Endothelial cell of umbilical vein (primary cell): ENCODE data around the gene PRMT7. TPM values are rescaled to one million over a fixed set of nuclear protein-coding genes. Genes with fewer than 3 reads are reported as not detected.

ENCODE experiments used
- BruUV-seq: library from RNA; stranded (reverse); fragments of 400-500 nt; replicated peaks from 2 replicates; lab custom pipeline; 2021; lab: Mats Ljungman, UMichigan
- CTCF ChIA-PET: fragments of 300-600, 350-600 bp; sonication (Branson Sonifier 250); formaldehyde crosslinking; loops from one replicate; lab custom pipeline; 2021; ENCODE audit warnings: antibody characterized with exemption, inconsistent platforms; lab: Charles Lee
- POLR2A ChIA-PET: fragments of 300-600, 350-600 bp; sonication (Branson Sonifier 250); formaldehyde crosslinking; loops from one replicate; lab custom pipeline; 2021; ENCODE audit warnings: antibody characterized with exemption, inconsistent platforms; lab: Charles Lee
- DNase-seq: peaks from one replicate; pipeline ENCODE4 v3.0.0-alpha.2; 2011; ENCODE audit warnings: low read depth, low spot score
- FAIRE-seq: peaks from 2 replicates; lab custom pipeline; 2011; peaks lifted over from hg19 to GRCh38; lab: Jason Lieb, UNC
- H2AFZ ChIP-seq: 2 replicates; pipeline ENCODE4 v1.6.0; 2012; ENCODE audit warnings: low read depth, low read length, control low read depth, inconsistent platforms
- H3K27ac ChIP-seq: 2 replicates; pipeline ENCODE4 v1.5.1; 2011; ENCODE audit warnings: low read depth, mild to moderate bottlenecking, control low read depth, low read length, moderate library complexity; ENCODE audit not compliant: insufficient read depth
- H3K27me3 ChIP-seq, 2 experiments: 2 replicates each; pipeline versions ENCODE4 v1.6.0 to v1.6.1; 2011; ENCODE audit warnings: low read length in 2 of 2, mixed read lengths in 1 of 2; ENCODE audit not compliant: control insufficient read depth in 2 of 2, insufficient read depth in 2 of 2
- H3K36me3 ChIP-seq, 2 experiments: 2 replicates in 1 of 2; 3 replicates in 1 of 2; pipeline ENCODE4 v1.5.1; 2011; ENCODE audit warnings: low read length in 2 of 2, mild to moderate bottlenecking in 1 of 2, moderate library complexity in 1 of 2; ENCODE audit not compliant: control insufficient read depth in 2 of 2, insufficient read depth in 2 of 2; ENCODE audit errors: extremely low read depth in 1 of 2
- H3K4me1 ChIP-seq: 3 replicates; pipeline ENCODE4 v1.5.1; 2011; ENCODE audit warnings: mild to moderate bottlenecking, low read length; ENCODE audit not compliant: control insufficient read depth, insufficient read depth; ENCODE audit errors: extremely low read depth
- H3K4me2 ChIP-seq: 2 replicates; pipeline ENCODE4 v1.6.1; 2011; ENCODE audit warnings: low read length, control low read depth, mixed read lengths; ENCODE audit not compliant: insufficient read depth
- H3K4me3 ChIP-seq, 3 experiments: fragments of 200-600 bp in 1 of 3; sonication (generic), shearing (Covaris generic) in 1 of 3; replicated peaks in 1 of 3; 2 replicates each; pipeline ENCODE4 v1.5.1; 2011 to 2016; ENCODE audit warnings: control low read depth in 3 of 3, low read length in 3 of 3, mild to moderate bottlenecking in 2 of 3, inconsistent platforms in 1 of 3, low read depth in 1 of 3, moderate library complexity in 1 of 3; ENCODE audit not compliant: insufficient read depth in 1 of 3
- H3K79me2 ChIP-seq: 2 replicates; pipeline ENCODE4 v1.6.0; 2012; ENCODE audit warnings: low read length, inconsistent platforms; ENCODE audit not compliant: control insufficient read depth, insufficient read depth
- H3K9ac ChIP-seq: replicated peaks from 2 replicates; pipeline ENCODE3; 2011; ENCODE audit warnings: low read length, control low read depth; ENCODE audit not compliant: insufficient read depth; ENCODE audit errors: extremely low read depth
- H3K9me1 ChIP-seq: replicated peaks from 3 replicates; pipeline ENCODE4 v1.6.0; 2011; ENCODE audit warnings: mild to moderate bottlenecking, low read length; ENCODE audit not compliant: control insufficient read depth, insufficient read depth; ENCODE audit errors: extremely low read depth
- H3K9me3 ChIP-seq: replicated peaks from 2 replicates; pipeline ENCODE4 v1.5.1; 2012; ENCODE audit warnings: low read length, inconsistent platforms; ENCODE audit not compliant: control insufficient read depth, insufficient read depth
- H4K20me1 ChIP-seq: replicated peaks from 2 replicates; pipeline ENCODE3; 2011; ENCODE audit warnings: mild to moderate bottlenecking, low read length; ENCODE audit not compliant: control insufficient read depth, insufficient read depth; ENCODE audit errors: extremely low read depth
- EZH2 ChIP-seq: IDR thresholded peaks from 2 replicates; pipeline ENCODE4 v1.6.1; 2012; ENCODE audit warnings: borderline replicate concordance, low read depth, mild to moderate bottlenecking, moderate library complexity, low read length, inconsistent platforms; ENCODE audit not compliant: severe bottlenecking
- FOS ChIP-seq: IDR thresholded peaks from 2 replicates; pipeline ENCODE4 v1.6.1; 2011; ENCODE audit warnings: mild to moderate bottlenecking, low read length, moderate library complexity, borderline replicate concordance; ENCODE audit not compliant: insufficient read depth
- GATA2 ChIP-seq: IDR thresholded peaks from 2 replicates; pipeline ENCODE4 v1.7.0; 2011; ENCODE audit warnings: low read depth, mild to moderate bottlenecking, moderate library complexity, mixed read lengths, low read length; ENCODE audit not compliant: insufficient read length, insufficient read depth
- JUN ChIP-seq: IDR thresholded peaks from 2 replicates; pipeline ENCODE4 v1.6.1; 2011; ENCODE audit warnings: borderline replicate concordance, low read depth; ENCODE audit not compliant: insufficient read length, insufficient read depth
- MYC ChIP-seq: IDR thresholded peaks from one replicate; pipeline ENCODE4 v1.6.1; 2011; ENCODE audit warnings: mild to moderate bottlenecking, low read depth, low read length
- POLR2A ChIP-seq: IDR thresholded peaks from 2 replicates; pipeline ENCODE4 v1.6.1; 2012; ENCODE audit warnings: low read depth, mild to moderate bottlenecking, control low read depth, low read length
- POLR2AphosphoS5 ChIP-seq: IDR thresholded peaks from 2 replicates; pipeline ENCODE4 v1.6.1; 2012; ENCODE audit warnings: low read depth, mild to moderate bottlenecking, control low read depth, low read length, moderate library complexity; ENCODE audit not compliant: insufficient read depth
- dilution Hi-C: fragments of 300-500 bp; cut with MboI; formaldehyde crosslinking; loops from one replicate; pipeline ENCODE4 v1.15.0; 2019; ENCODE audit warnings: low sequenced_read_pairs; ENCODE audit not compliant: extremely low pct_ligation_motif_present
- intact Hi-C: fragments of 100-400 bp; cut with micrococcal nuclease; formaldehyde crosslinking; loops from one replicate; pipeline ENCODE4 v1.10.0; 2022
- polyA plus RNA-seq, 4 experiments: library from polyadenylated mRNA; depleted of rRNA in 3 of 4; stranded (reverse) in 3 of 4; unstranded in 1 of 4; fragments of >200 nt; gene quantifications; 2 replicates each; pipeline versions ENCODE4 v1.2.1 to v1.2.3, GENCODE V29; 2011 to 2012; ENCODE audit warnings: missing spikeins in 1 of 4
- total RNA-seq: library from RNA; stranded (reverse); gene quantifications from 2 replicates; pipeline ENCODE4 v1.2.3, GENCODE V29; 2021
- TF ChIP-seq, protein P1 (sequence below): IDR thresholded peaks from 2 replicates; pipeline ENCODE4 v1.6.1; 2011; ENCODE audit not compliant: insufficient read depth, insufficient read length
- TF ChIP-seq, protein P2 (sequence below), 2 donors: IDR thresholded peaks; 1 replicate in 1 of 2; 2 replicates in 1 of 2; pipeline ENCODE4 v1.5.1; 2011; ENCODE audit warnings: low read length in 2 of 2, mild to moderate bottlenecking in 2 of 2, moderate library complexity in 2 of 2, control low read depth in 1 of 2, inconsistent platforms in 1 of 2, low read depth in 1 of 2; ENCODE audit not compliant: insufficient read depth in 1 of 2; ENCODE audit errors: extremely low read depth in 1 of 2

The PRMT7 gene
- total and polyA plus RNA-seq, 2 donors (not counting 3 experiments of a cell fraction or from before 2014, with no cell fraction given), result 43.4 to 57.9 TPM

- no peaks in the 10 kb centered on the region for H3K36me3 ChIP-seq
- H3K4me3 ChIP-seq, result no peak overlapping the region
- no peak for DNase-seq
- no peak overlapping the region for H2AFZ ChIP-seq
- no peak overlapping the region for H3K27ac ChIP-seq
- TF ChIP-seq, protein P1, sequence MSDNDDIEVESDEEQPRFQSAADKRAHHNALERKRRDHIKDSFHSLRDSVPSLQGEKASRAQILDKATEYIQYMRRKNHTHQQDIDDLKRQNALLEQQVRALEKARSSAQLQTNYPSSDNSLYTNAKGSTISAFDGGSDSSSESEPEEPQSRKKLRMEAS, result no peak
- TF ChIP-seq MYC (no peak), GATA2 (no peak)
- intact Hi-C loops, result no loop called here
- H3K4me1 ChIP-seq, result no peaks in the 10 kb centered on the region
- no TSS peak for BruUV-seq
- H3K27me3 ChIP-seq, result no peaks in the 10 kb centered on the region
- no peak overlapping the region for H3K4me2 ChIP-seq
- no peak for FAIRE-seq
- no peaks in the 10 kb centered on the region for H3K9me1 ChIP-seq
- H4K20me1 ChIP-seq, result no peaks in the 10 kb centered on the region
- H3K9me3 ChIP-seq, result no peaks in the 10 kb centered on the region
- POLR2A ChIA-PET, result no interaction called here
- dilution Hi-C loops, result no loop called here
- no peaks in the 10 kb centered on the region for H3K79me2 ChIP-seq
- no peak overlapping the region for H3K9ac ChIP-seq
- CTCF ChIA-PET, result interaction anchor here (1.1 to 1.6 kb wide), 2 partner anchors 30 to 151 kb away, joined by 3 to 6 read pairs; no protein-coding TSS in a partner anchor
Observed at GRCh38 chr16:68369697-68370580, 59.1 kb downstream of the PRMT7 start.

DNA sequence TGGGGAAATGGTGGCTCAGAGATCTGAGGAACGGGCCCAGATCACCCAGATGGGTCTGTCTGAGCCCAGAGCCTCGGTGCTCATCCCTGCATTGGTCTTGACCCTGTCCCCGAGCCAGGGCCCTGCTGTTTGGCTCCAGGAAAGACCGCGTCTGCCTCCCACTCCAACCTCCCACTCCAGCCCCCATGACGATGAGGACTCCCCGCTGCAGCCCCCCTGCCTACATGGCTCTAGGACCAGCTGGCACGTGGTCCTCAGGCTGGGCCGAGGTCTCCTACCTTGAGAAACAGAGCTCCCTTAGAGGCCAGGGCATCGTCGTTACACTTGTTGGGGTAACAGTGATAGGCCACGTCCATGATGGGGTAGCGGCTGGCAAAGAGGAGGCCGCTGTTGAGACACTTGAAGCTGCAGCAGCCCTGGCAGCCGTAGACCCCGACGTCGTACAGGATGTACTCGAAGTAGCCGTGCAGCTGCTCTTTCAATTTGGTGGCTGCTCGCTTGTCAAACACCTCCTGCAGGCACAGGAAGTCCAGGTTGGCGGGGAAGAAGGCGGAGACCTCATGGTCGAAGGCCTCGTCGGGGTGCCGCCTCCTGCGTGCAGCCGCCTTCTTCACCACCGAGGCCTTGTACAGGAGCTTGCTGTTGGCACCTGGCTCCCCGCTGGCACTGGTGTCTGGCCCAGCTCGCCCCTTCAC, 59.9 kb downstream of the PRMT7 start:
- H3K9me1 ChIP-seq, result no peaks in the 10 kb centered on the region
- no peak overlapping the region for H2AFZ ChIP-seq
- dilution Hi-C loops, result no loop called here
- FAIRE-seq (no peak), DNase-seq (no peak)
- no peaks in the 10 kb centered on the region for H3K9me3 ChIP-seq
- no peak overlapping the region for H3K9ac ChIP-seq
- H3K79me2 ChIP-seq, result no peaks in the 10 kb centered on the region
- no peaks in the 10 kb centered on the region for H3K27me3 ChIP-seq
- no peaks in the 10 kb centered on the region for H4K20me1 ChIP-seq
- H3K4me1 ChIP-seq, result no peaks in the 10 kb centered on the region
- ChIA-PET CTCF (interaction anchor here (1.1 to 1.6 kb wide), 3 partner anchors 31 to 150 kb away, joined by 3 to 6 read pairs (median 5); no protein-coding TSS in a partner anchor), POLR2A (no interaction called here)
- no peak overlapping the region for H3K27ac ChIP-seq
- BruUV-seq, result no TSS peak
- no peak overlapping the region for H3K4me2 ChIP-seq
- no peak for TF ChIP-seq JUN
- TF ChIP-seq FOS, result no peak
- TF ChIP-seq GATA2, result no peak
- no peak for TF ChIP-seq MYC
- no peak for TF ChIP-seq POLR2A
- no peak for TF ChIP-seq POLR2AphosphoS5
- no peak for TF ChIP-seq EZH2
- TF ChIP-seq, protein P2, sequence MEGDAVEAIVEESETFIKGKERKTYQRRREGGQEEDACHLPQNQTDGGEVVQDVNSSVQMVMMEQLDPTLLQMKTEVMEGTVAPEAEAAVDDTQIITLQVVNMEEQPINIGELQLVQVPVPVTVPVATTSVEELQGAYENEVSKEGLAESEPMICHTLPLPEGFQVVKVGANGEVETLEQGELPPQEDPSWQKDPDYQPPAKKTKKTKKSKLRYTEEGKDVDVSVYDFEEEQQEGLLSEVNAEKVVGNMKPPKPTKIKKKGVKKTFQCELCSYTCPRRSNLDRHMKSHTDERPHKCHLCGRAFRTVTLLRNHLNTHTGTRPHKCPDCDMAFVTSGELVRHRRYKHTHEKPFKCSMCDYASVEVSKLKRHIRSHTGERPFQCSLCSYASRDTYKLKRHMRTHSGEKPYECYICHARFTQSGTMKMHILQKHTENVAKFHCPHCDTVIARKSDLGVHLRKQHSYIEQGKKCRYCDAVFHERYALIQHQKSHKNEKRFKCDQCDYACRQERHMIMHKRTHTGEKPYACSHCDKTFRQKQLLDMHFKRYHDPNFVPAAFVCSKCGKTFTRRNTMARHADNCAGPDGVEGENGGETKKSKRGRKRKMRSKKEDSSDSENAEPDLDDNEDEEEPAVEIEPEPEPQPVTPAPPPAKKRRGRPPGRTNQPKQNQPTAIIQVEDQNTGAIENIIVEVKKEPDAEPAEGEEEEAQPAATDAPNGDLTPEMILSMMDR (IDR thresholded peaks at IDR 0.05; ENCODE audit: extremely low read depth in 1 of 2, insufficient read depth in 1 of 2, low read depth in 1 of 2, low read length in 2 of 2), result no peak
- TF ChIP-seq, protein P1, result no peak
- intact Hi-C loops, result no loop called here
- H3K4me3 ChIP-seq, result no peak overlapping the region
- H3K36me3 ChIP-seq, result no peaks in the 10 kb centered on the region
